ENCODE results near the gene KCNN2.
A peak's percentile ranks its signal among the peaks of the same experiment; 100 is the strongest.
"Not testable (repeated sequence)": the region's sequence is repeated elsewhere in the genome, so short reads cannot be mapped to it uniquely, and the experiment has no call there.

Gene KCNN2

GRCh38 chr5:114419959-114420358 is 58.1 kb downstream of the KCNN2 start:
- FAIRE-seq (no peak), DNase-seq (ENCODE audit: insufficient read length, low spot score) (no peak)
- no peak for TF ChIP-seq POLR2A (IDR thresholded peaks at IDR 0.05; ENCODE audit: low read depth, low read length)

DNA sequence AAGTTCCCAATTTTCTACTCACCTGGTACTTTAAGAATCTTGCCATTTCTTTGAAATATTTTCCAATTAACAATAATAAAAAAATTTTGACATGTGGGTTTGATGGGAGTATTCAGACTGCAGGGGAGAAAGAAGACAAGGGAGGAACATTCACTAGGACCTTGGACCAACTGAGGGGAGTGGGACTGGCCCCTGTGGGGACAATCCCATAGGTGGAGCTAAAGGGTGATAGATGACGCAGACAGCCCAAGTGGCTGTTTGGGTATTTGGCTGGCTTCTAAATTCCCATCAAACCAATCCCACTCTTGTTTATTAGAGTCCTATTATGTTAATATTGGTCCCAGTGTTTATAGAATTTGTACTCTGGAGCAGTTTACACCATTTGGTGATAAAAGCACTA is 65.3 kb downstream of the KCNN2 start:
- no peak for TF ChIP-seq POLR2A (IDR thresholded peaks at IDR 0.05; ENCODE audit: low read depth, low read length)
- DNase-seq (ENCODE audit: insufficient read length, low spot score): no peak
- no peak for FAIRE-seq

DNA sequence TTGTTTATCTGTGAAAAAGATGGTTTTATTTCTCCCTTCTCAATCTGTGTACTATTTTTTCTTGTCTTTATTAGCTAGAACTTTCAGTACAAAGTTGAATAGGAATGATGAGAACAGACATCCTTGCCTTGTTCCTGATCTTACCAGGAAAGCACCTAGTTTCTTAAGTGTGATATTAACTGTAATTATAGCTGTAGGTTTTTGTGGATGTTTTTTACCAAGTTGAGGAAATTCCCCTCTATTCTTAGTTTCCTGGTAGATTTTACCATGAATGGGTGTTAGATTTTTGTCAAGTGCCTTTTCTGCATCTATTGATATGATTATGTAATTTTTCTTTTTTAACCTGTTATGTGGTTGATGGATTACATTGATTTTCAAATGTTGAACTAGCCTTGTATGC is 68.7 kb downstream of the KCNN2 start:
- no peak for FAIRE-seq

GRCh38 chr5:114432684-114433083 is 70.8 kb downstream of the KCNN2 start:
- not testable (repeated sequence) for FAIRE-seq; DNase-seq (ENCODE audit: insufficient read length, low spot score)

More for the DNA sequence above, 68.7 kb downstream of the KCNN2 start:
- DNase-seq (ENCODE audit: insufficient read length, low spot score): no peak
- no peak for TF ChIP-seq POLR2A (IDR thresholded peaks at IDR 0.05; ENCODE audit: low read depth, low read length)

GRCh38 chr5:114434396-114435219 is 72.7 kb downstream of the KCNN2 start:
- DNase-seq (ENCODE audit: insufficient read length, low spot score) (no peak), FAIRE-seq (no peak)
- no peak for TF ChIP-seq POLR2A (IDR thresholded peaks at IDR 0.05; ENCODE audit: low read depth, low read length)

DNA sequence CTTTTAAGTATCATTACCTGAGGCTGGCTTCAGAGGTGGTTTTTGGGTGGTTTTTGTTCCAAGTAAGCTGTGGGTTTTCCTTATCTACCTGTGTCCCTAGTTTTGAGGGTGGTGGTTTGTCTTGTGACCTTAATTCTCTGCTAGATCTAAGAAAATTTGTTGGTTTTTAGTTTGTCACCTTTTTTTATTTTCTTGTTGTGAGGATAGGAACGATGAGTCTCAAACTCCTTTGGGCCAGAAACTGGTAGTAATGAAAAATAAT is 73.3 kb downstream of the KCNN2 start:
- TF ChIP-seq POLR2A (IDR thresholded peaks at IDR 0.05; ENCODE audit: low read depth, low read length): no peak
- no peak for FAIRE-seq
- no peak for DNase-seq (ENCODE audit: insufficient read length, low spot score)

DNA sequence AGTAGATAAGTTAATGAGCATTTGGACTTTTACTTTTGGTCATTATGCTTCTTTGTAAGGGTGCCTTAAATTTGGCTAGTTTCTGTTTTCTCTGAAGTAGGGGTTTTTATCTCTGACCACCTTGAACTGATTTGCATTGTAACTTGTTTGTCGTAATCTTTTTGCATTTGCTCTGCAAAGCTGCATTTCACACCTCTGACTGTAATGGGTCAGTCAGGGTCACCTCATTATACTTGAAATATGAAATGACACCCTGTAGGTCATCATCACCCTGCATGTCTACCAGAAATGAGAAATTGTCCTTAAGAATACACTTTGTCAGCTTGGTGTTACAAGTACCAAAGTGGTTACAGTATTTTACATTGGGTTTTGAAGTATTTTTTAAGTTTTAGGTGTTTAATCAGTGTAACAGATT is 74.0 kb downstream of the KCNN2 start:
- no peak for FAIRE-seq
- no peak for TF ChIP-seq POLR2A (IDR thresholded peaks at IDR 0.05; ENCODE audit: low read depth, low read length)

GRCh38 chr5:114437936-114438335 is 76.1 kb downstream of the KCNN2 start:
- TF ChIP-seq POLR2A (IDR thresholded peaks at IDR 0.05; ENCODE audit: low read depth, low read length): no peak
- DNase-seq (ENCODE audit: insufficient read length, low spot score): no peak
- no peak for FAIRE-seq

More for the DNA sequence above, 74.0 kb downstream of the KCNN2 start:
- no peak for DNase-seq (ENCODE audit: insufficient read length, low spot score)

DNA sequence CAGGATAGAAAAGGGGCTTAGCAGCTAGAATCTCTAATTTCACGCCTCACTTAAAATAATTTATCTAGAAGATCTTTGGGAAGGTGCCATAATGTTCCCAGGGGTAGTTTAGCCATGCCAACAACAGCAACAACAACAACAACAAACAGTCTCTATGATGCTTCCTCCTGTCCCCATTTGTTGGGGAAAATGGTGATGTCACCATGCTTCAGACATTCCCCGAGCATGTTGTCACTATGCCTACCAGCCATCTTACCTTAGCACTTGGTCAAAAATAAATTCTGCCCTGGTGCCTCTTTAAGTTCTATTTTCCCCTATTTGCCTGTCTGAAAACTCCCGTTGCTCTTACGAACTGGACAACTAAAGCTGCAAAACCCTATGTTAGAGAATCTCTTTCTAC is 76.6 kb downstream of the KCNN2 start:
- no peak for FAIRE-seq
- DNase-seq (ENCODE audit: insufficient read length, low spot score): no peak
- no peak for TF ChIP-seq POLR2A (IDR thresholded peaks at IDR 0.05; ENCODE audit: low read depth, low read length)

GRCh38 chr5:114447084-114447773 is 85.4 kb downstream of the KCNN2 start:
- no peak for DNase-seq (ENCODE audit: insufficient read length, low spot score)
- TF ChIP-seq POLR2A (IDR thresholded peaks at IDR 0.05; ENCODE audit: low read depth, low read length): no peak
- no peak for FAIRE-seq

DNA sequence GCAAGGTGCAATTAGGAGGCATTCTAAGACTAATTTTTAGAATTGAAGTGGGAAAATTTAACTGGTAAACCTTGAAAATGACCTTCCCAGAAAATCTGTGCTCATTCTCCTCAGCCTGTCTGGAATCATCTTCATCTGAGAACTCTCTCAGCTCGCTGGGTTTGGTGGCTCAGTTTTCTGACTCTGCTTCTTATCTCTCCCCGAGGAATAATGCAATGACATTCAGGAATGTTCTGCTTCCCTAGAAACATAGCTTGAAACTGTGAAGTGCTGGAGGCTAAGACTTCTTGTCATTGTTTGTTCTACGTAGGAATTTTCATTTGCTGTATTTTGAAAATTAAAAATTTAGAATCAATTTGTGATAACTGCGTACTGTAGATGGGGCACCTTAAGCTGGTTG is 86.6 kb downstream of the KCNN2 start:
- no peak for FAIRE-seq
- TF ChIP-seq POLR2A (IDR thresholded peaks at IDR 0.05; ENCODE audit: low read depth, low read length): no peak
- DNase-seq (ENCODE audit: insufficient read length, low spot score): no peak

DNA sequence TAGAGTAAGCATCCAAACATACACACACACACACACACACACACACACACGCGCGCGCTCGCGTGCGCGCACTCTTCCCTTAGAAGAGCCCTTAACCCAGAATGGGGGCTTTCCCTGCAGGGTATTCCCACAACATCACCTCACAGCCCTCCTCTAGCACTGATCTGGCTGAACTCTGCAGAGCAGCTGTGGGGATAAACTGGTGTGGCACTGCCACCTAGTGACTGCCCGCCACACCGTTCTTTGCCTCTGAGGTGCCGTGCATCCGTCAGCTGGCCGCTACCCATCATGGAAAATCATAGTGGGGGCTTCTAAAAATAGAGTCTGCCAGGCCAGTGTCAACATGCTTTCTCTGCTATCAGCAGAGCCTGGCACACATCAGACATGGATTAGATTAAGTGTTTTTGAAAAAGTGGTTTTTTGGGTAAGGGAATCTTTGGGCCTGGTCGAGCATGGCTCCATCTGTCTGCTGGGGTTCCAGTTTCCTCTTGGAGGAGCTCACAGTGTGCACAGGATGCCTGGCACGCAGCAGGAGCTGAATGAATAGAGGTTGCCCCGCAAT is 88.1 kb downstream of the KCNN2 start:
- TF ChIP-seq POLR2A (IDR thresholded peaks at IDR 0.05; ENCODE audit: low read depth, low read length): no peak
- FAIRE-seq (peak; percentile 50), DNase-seq (ENCODE audit: insufficient read length, low spot score) (peak; percentile 41)

DNA sequence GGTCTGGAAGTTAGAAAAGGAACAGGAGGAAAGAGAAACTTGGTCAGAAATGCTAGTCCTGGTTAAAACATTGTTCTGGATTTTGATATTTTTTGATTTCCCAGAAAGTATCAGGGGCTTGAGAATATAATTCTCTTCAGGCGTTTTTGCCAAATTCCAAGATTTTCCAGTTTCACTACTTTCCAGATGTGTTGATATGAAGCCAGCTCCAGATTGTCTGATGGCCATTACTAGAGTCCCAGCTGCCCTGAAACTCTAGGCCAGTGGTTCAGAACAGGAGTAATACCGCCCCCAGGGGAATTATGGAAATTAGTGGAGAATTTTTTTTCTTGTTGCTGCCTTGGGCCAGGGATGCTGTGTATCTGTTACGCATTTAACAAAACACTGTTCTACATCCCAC is 88.6 kb downstream of the KCNN2 start:
- no peak for TF ChIP-seq POLR2A (IDR thresholded peaks at IDR 0.05; ENCODE audit: low read depth, low read length)
- FAIRE-seq (no peak), DNase-seq (ENCODE audit: insufficient read length, low spot score) (no peak)

GRCh38 chr5:114458726-114459125 is 96.9 kb downstream of the KCNN2 start:
- TF ChIP-seq POLR2A (IDR thresholded peaks at IDR 0.05; ENCODE audit: low read depth, low read length): no peak
- FAIRE-seq (no peak), DNase-seq (ENCODE audit: insufficient read length, low spot score) (no peak)

DNA sequence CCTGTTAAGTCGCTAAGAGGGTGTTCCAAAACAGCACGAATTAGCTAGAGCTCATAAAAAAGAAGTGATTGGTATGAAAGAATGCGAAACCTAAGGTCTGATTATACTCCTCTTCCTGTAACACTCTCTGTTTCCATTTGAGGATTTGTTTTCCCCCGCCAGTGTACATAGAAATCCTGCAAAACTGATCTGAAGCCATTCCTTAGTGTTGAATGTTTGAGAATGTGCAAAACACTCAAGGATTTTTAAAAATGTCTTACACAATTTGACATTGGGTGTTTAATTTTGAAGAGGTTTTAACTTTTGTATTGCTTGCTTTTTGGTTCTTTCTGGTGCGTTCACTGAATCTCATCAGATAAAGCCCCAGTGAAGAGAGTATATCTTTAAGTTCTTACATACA is 105.3 kb downstream of the KCNN2 start:
- TF ChIP-seq POLR2A (IDR thresholded peaks at IDR 0.05; ENCODE audit: low read depth, low read length): no peak
- no peak for FAIRE-seq
- DNase-seq (ENCODE audit: insufficient read length, low spot score): no peak
